ENCODE results near the gene ENTPD6.
A peak's percentile ranks its signal among the peaks of the same experiment; 100 is the strongest.

Gene ENTPD6

DNA sequence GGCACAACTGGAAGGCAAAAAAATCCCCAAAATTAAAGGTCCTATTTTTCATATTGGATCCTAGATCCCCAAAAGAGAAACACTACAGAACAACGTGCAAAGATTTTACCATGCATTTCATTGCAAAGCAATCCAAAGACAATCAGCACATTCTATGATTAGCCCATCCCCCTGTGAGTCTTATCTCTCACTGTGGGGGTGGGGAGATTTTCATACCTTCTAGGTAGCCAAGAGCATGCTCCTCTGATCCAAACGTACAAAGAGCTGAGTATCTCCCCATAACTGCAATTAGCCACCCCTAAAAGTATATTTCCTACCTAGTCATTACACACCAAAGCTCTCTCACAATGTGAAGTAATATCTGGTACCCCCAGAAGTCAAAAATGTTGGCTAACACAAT, 22.2 kb upstream of the ENTPD6 start:
- TF ChIP-seq NFIC (IDR thresholded peaks at IDR 0.05) (no peak), EP300 (IDR thresholded peaks at IDR 0.05; ENCODE audit: borderline replicate concordance) (no peak), RAD21 (IDR thresholded peaks at IDR 0.05; ENCODE audit: low read depth) (no peak), TCF12 (IDR thresholded peaks at IDR 0.05; ENCODE audit: low read depth) (no peak), ZBTB7A (IDR thresholded peaks at IDR 0.05; ENCODE audit: low read depth) (no peak), YY1 (IDR thresholded peaks at IDR 0.05; ENCODE audit: low read depth) (no peak), CEBPB (IDR thresholded peaks at IDR 0.05) (no peak), EGR1 (IDR thresholded peaks at IDR 0.05) (no peak), CREB1 (IDR thresholded peaks at IDR 0.05; ENCODE audit: low read depth) (no peak), FOXM1 (IDR thresholded peaks at IDR 0.05; ENCODE audit: borderline replicate concordance, low read depth) (no peak), TAF1 (IDR thresholded peaks at IDR 0.05; ENCODE audit: low read depth) (no peak), REST (IDR thresholded peaks at IDR 0.05; ENCODE audit: low read depth) (no peak), MAX (IDR thresholded peaks at IDR 0.05) (no peak), USF1 (IDR thresholded peaks at IDR 0.05) (no peak), TEAD4 (IDR thresholded peaks at IDR 0.05) (no peak)

DNA sequence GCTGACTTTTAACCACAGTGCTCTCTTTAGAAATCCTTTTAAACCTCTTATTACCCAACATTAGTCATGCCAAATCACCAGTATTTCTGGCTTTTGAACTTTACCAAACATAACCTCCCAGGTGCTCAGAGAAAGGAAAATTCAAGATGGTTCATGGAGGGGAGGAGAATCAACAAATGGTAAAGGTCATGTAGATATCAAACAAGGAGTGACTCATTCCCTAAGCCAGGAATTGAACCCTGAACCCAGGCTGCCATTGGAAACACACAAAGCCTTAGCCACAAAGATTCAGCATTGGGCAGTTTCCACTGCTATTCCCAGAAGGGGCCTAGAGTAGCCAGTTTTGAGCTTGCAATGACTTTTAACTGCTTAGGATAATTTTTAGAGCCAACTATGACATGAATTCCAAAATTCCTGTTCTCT, 21.6 kb upstream of the ENTPD6 start:
- no peak for TF ChIP-seq FOXM1 (IDR thresholded peaks at IDR 0.05; ENCODE audit: borderline replicate concordance, low read depth)
- no peak for TF ChIP-seq RAD21 (IDR thresholded peaks at IDR 0.05; ENCODE audit: low read depth)
- TF ChIP-seq TEAD4 (IDR thresholded peaks at IDR 0.05), result no peak
- TF ChIP-seq CREB1 (IDR thresholded peaks at IDR 0.05; ENCODE audit: low read depth), result no peak
- TF ChIP-seq REST (IDR thresholded peaks at IDR 0.05; ENCODE audit: low read depth), result no peak
- TF ChIP-seq MAX (IDR thresholded peaks at IDR 0.05), result no peak
- TF ChIP-seq EP300 (IDR thresholded peaks at IDR 0.05; ENCODE audit: borderline replicate concordance), result no peak
- no peak for TF ChIP-seq ZBTB7A (IDR thresholded peaks at IDR 0.05; ENCODE audit: low read depth)
- TF ChIP-seq NFIC (IDR thresholded peaks at IDR 0.05), result no peak
- TF ChIP-seq TAF1 (IDR thresholded peaks at IDR 0.05; ENCODE audit: low read depth), result no peak
- TF ChIP-seq EGR1 (IDR thresholded peaks at IDR 0.05), result no peak

- TF ChIP-seq CEBPB (IDR thresholded peaks at IDR 0.05), result no peak
Measured at GRCh38 chr20:25176184-25176583, 19.3 kb upstream of the ENTPD6 start.

DNA sequence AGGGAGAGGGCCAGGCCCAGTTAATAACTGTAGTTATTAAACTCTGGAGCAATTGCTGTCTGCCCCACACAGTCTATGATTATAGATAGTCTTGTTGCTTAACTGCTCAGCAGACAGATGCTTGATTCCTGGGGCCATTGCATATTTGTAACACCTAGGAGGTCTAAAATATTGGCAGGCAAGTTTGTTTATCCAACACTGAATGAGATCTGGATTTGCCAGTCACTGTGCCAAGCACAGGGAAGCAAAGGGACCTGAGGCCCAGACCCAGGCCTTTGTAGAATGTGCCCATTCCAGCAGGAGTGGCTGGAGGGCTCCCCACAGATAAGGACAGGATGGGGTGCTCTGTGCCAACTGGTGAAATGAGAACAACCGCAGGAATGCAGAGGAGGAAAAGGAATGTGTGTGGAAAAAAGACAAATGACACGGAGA, 17.6 kb upstream of the ENTPD6 start:
- peak; percentile 88 for TF ChIP-seq NFIC (IDR thresholded peaks at IDR 0.05)
- TF ChIP-seq USF1 (IDR thresholded peaks at IDR 0.05), result no peak
- no peak for TF ChIP-seq EGR1 (IDR thresholded peaks at IDR 0.05)
- no peak for TF ChIP-seq CREB1 (IDR thresholded peaks at IDR 0.05; ENCODE audit: low read depth)
- TF ChIP-seq EP300 (IDR thresholded peaks at IDR 0.05; ENCODE audit: borderline replicate concordance), result 0 out of 2 replicates have a peak, but pooled peaks have one; percentile 32
- TF ChIP-seq REST (IDR thresholded peaks at IDR 0.05; ENCODE audit: low read depth), result no peak
- no peak for TF ChIP-seq FOXM1 (IDR thresholded peaks at IDR 0.05; ENCODE audit: borderline replicate concordance, low read depth)
- TF ChIP-seq RAD21 (IDR thresholded peaks at IDR 0.05; ENCODE audit: low read depth), result peak; percentile 2; the same call in 1 of the 2 replicates
- TF ChIP-seq TCF12 (IDR thresholded peaks at IDR 0.05; ENCODE audit: low read depth), result peak; percentile 75
- TF ChIP-seq TEAD4 (IDR thresholded peaks at IDR 0.05), result peak; percentile 73
- TF ChIP-seq CEBPB (IDR thresholded peaks at IDR 0.05), result peak; percentile 73
- no peak for TF ChIP-seq MAX (IDR thresholded peaks at IDR 0.05)
